Large intestine (tissue), 3 donors: ENCODE data around the gene SYNJ2. TPM values are rescaled to one million over a fixed set of nuclear protein-coding genes. Genes with fewer than 3 reads are reported as not detected.
"Not testable (repeated sequence)": the region's sequence is repeated elsewhere in the genome, so short reads cannot be mapped to it uniquely, and the experiment has no call there.

Experiments used
- DNase-seq, 2 donors: peaks; one replicate each; pipeline versions ENCODE4 v3.0.0 to v3.0.0-alpha.2; 2013
- H3K27ac ChIP-seq: one replicate; pipeline ENCODE4 v1.5.1; 2013; ENCODE audit warnings: low read length
- H3K27me3 ChIP-seq: 2 replicates; pipeline ENCODE4 v1.6.1; 2013; ENCODE audit warnings: low read length; ENCODE audit not compliant: control insufficient read depth, insufficient read depth
- H3K36me3 ChIP-seq: 2 replicates; pipeline ENCODE4 v1.6.1; 2013; ENCODE audit warnings: low read length; ENCODE audit not compliant: control insufficient read depth, insufficient read depth
- H3K4me1 ChIP-seq: one replicate; pipeline ENCODE4 v1.6.1; 2013; ENCODE audit warnings: low read length; ENCODE audit not compliant: control insufficient read depth, insufficient read depth
- H3K4me3 ChIP-seq: one replicate; pipeline ENCODE4 v1.5.1; 2013; ENCODE audit warnings: low read length
- H3K9me3 ChIP-seq: one replicate; pipeline ENCODE4 v1.6.1; 2013; ENCODE audit warnings: mild to moderate bottlenecking, low read depth, low read length, moderate library complexity; ENCODE audit not compliant: control insufficient read depth
- WGBS: methylation state at CpG from one replicate; pipeline ENCODE4 v1.1.5; 2013; ENCODE audit warnings: low lambda C conversion rate; ENCODE audit not compliant: insufficient coverage; 5-methylcytosine and 5-hydroxymethylcytosine counted together
- polyA plus RNA-seq: library from polyadenylated mRNA; unstranded; fragments of 120-200 nt; gene quantifications from one replicate; pipeline ENCODE4 v1.2.1, GENCODE V29; 2013

SYNJ2 gene
- polyA plus RNA-seq, 1 donor: 14.3 TPM

DNA sequence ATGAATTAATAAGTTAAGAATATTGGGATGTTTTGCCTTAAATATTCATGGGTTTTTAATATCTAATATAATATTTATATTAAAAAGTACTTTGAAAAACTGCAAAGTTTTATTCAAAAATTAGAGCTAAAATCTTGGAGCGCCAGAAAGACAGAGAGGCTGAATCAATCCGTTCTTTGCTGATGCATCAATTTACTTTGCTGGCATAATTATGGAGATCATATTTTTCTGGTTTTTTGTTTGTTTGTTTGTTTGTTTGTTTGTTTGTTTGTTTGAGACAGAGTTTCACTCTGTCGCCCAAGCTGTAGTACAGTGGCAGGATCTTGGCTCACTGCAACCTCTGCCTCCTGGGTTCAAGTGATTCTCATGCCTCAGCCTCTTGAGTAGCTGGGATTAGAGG, 9.5 kb upstream of the SYNJ2 start:
- not testable (repeated sequence) for H3K27me3 ChIP-seq, H3K36me3 ChIP-seq, DNase-seq, H3K27ac ChIP-seq, H3K4me3 ChIP-seq, H3K9me3 ChIP-seq
- WGBS: 100% methylated on average over 1 of the region's 3 CpGs
- peaks cover 13% of the 10 kb centered on the region for H3K4me1 ChIP-seq

DNA sequence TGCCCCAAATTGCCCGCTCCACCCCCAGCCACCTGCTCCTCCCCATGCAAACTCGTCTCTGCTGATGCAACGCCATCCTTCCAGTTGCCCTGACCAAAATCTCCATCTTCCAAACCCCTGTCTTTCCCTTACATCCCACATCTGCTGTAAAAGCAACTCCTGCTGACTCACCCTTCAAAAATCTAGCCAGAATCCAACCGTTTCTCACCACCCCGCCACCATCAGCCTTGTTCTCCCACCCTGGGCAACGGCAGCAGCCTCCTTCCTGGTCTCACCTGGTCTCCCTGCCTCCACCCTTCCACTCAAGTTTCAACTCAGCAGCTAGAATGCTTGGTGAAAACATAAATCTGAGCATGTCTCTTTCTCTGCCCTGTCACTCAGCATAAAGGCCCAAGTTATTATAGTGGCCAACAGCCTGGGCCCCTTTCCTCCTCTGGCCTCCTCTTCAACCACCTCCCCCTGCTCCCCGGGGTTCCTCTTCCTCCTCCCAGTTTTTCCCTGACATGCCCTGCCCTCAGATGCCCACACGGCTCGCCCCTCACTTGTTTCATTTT, 7.2 kb upstream of the SYNJ2 start:
- H3K4me3 ChIP-seq: no peak overlapping the region
- no peaks in the 10 kb centered on the region for H3K36me3 ChIP-seq
- H3K9me3 ChIP-seq: no peaks in the 10 kb centered on the region
- no peak overlapping the region for H3K27ac ChIP-seq
- H3K4me1 ChIP-seq: peaks cover under 1% of the 10 kb centered on the region
- H3K27me3 ChIP-seq: no peaks in the 10 kb centered on the region
- WGBS: no CpG with 5 or more reads among the region's 9 CpGs
- DNase-seq: no peak

DNA sequence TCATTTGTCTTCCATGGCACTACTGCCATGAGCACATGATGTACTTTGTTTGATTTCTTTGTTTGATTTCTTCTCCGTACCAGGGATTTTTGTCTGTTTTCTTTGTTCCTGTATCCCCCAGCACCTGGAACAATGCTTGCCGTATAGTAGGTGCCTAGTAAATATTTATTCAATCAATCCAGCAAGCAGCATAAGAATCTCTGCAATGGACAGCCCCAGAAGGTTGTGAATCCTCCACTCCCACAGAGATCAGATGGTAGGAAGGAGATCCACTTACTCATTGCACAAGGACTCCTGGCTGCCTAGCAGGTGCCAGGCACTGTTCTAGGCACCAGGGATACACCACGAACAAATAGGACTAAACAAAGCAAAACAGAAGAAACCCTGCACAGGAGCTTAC, 6.7 kb upstream of the SYNJ2 start:
- DNase-seq: no peak
- H3K27ac ChIP-seq: no peak overlapping the region
- no peaks in the 10 kb centered on the region for H3K4me1 ChIP-seq
- H3K27me3 ChIP-seq: no peaks in the 10 kb centered on the region
- WGBS: no CpG with 5 or more reads among the region's 3 CpGs
- H3K9me3 ChIP-seq: no peaks in the 10 kb centered on the region
- no peak overlapping the region for H3K4me3 ChIP-seq
- no peaks in the 10 kb centered on the region for H3K36me3 ChIP-seq

DNA sequence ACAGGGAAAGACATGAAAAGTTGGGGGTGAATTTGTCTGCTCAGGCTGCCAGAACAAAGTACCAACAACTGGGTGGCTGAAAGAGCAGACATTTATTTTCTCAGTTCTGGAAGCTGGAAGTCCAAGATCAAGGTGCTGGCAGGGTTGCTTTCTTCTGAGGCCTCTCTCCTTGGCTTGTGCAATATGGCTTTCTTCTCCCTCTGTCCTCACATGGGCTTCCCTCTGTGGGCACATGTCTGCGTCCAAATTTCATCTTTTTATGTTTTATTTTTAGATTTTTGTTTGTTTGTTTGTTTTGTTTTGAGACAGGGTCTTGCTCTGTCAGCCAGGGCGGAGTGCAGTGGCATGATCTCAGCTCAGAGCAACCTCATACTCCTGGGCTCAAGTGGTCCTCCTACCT, 6.2 kb upstream of the SYNJ2 start:
- no peak for DNase-seq
- Histone ChIP-seq H3K27me3 (no peaks in the 10 kb centered on the region), H3K36me3 (no peaks in the 10 kb centered on the region), H3K4me3 (no peak overlapping the region), H3K4me1 (peaks cover under 1% of the 10 kb centered on the region), H3K27ac (no peak overlapping the region), H3K9me3 (no peaks in the 10 kb centered on the region)
- WGBS: 80% methylated on average over 1 of the region's 2 CpGs

GRCh38 chr6:157976345-157977175, 5.1 kb upstream of the SYNJ2 start:
- Histone ChIP-seq H3K4me1 (peaks cover 9% of the 10 kb centered on the region), H3K4me3 (no peak overlapping the region), H3K36me3 (no peaks in the 10 kb centered on the region), H3K9me3 (no peaks in the 10 kb centered on the region), H3K27ac (no peak overlapping the region), H3K27me3 (no peaks in the 10 kb centered on the region)
- no peak for DNase-seq
- WGBS: 90% methylated on average over 2 of the region's 21 CpGs

DNA sequence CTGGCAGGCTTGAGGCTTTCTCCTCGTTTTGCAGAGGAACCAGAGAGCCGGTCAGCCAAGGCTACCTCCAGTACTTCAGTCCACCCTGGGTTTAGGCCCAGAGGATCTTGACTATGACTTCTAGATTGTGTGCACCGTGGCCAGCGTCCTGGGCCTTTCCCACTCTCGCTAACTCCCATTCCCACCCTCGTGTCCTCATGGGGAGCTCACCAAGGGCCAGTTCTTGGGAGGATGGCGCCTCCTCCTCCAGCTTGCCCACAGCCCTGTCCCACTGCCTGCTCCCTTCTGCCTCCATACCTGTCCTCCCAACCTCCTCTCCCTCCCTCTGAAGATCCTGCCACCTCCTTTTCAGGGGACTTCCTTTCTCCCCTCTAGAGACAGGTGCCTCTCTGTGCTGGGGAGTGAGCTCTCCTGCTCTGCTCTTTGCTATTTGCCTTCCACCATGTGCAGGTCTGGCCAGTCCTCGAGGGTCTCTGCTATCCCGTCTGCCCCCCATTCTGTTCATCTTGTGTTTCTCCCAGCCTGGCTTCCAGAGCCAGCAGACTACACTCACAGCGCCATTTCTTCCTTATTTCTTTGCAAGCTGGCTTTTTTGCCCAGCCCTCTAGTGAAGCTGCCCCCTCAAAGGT, 4.4 kb upstream of the SYNJ2 start:
- H3K36me3 ChIP-seq: no peaks in the 10 kb centered on the region
- no peaks in the 10 kb centered on the region for H3K9me3 ChIP-seq
- no peak for DNase-seq
- H3K4me1 ChIP-seq: peaks cover 9% of the 10 kb centered on the region
- WGBS: 100% methylated on average over 1 of the region's 10 CpGs
- no peak overlapping the region for H3K4me3 ChIP-seq
- no peak overlapping the region for H3K27ac ChIP-seq
- no peaks in the 10 kb centered on the region for H3K27me3 ChIP-seq

DNA sequence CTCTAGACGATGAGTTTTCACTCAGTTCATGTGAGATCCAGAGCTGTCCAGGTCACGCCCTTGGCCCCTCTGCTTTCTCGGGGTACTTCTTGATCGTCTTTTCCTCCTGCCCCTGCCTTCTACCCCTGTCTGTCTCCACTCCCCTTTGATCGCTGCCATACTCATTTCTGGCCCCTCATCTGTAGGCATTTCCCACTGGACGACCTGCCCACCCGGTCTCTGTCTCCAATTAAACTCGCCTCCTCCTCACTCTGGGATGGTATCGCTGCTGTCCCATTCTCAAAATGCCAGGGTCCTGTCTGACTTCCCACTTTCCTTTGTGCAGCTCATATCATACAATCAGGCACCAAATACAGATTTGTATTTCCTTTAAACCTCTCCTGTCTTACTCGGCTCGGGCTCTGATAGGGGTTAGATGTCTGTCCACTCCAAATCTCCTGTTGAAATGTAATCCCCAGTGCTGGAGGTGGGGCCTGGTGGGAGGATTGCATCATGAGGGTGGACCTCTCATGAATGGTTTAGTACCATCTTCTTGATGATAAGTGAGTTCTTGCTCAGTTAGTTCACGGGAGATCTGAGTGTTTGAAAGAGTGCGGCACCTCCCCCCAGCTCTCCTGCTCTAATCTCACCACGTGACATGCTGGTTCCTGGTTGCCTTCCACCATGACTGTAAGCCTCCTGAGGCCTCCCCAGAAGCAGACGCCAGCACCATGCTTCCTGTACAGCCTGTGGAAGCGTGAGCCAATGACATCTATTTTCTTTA, 3.5 kb upstream of the SYNJ2 start:
- H3K27me3 ChIP-seq: no peaks in the 10 kb centered on the region
- DNase-seq: no peak
- H3K36me3 ChIP-seq: no peaks in the 10 kb centered on the region
- H3K9me3 ChIP-seq: no peaks in the 10 kb centered on the region
- H3K4me1 ChIP-seq: peaks cover 16% of the 10 kb centered on the region
- H3K4me3 ChIP-seq: no peak overlapping the region
- WGBS: 100% methylated on average over 3 of the region's 16 CpGs
- H3K27ac ChIP-seq: no peak overlapping the region

- Histone ChIP-seq H3K27me3 (no peaks in the 10 kb centered on the region), H3K4me1 (peaks cover 24% of the 10 kb centered on the region), H3K36me3 (no peaks in the 10 kb centered on the region), H3K9me3 (no peaks in the 10 kb centered on the region), H3K27ac (peak overlapping the region; percentile 30), H3K4me3 (peak overlapping the region; percentile 71)
- WGBS: no CpG with 5 or more reads among the region's 19 CpGs
- no peak for DNase-seq
These were observed 1.2 kb upstream of the SYNJ2 start for GRCh38 chr6:157980288-157981131.

GRCh38 chr6:157981132-157981394, 600 bp upstream of the SYNJ2 start:
- WGBS: no CpG with 5 or more reads among the region's 24 CpGs
- Histone ChIP-seq H3K4me3 (peak overlapping the region; percentile 71), H3K9me3 (no peaks in the 10 kb centered on the region), H3K27ac (peak overlapping the region; percentile 30), H3K27me3 (no peaks in the 10 kb centered on the region), H3K36me3 (no peaks in the 10 kb centered on the region), H3K4me1 (peaks cover 29% of the 10 kb centered on the region)
- DNase-seq: no peak

GRCh38 chr6:157982102-157982562, 469 bp downstream of the SYNJ2 start:
- no peaks in the 10 kb centered on the region for H3K36me3 ChIP-seq
- no peaks in the 10 kb centered on the region for H3K9me3 ChIP-seq
- no peaks in the 10 kb centered on the region for H3K27me3 ChIP-seq
- peak in 1 of 2 donors; percentile 73 for DNase-seq
- H3K27ac ChIP-seq: peak overlapping the region; percentile 58
- peaks cover 34% of the 10 kb centered on the region for H3K4me1 ChIP-seq
- peak overlapping the region; percentile 71 for H3K4me3 ChIP-seq
- no CpG with 5 or more reads among the region's 36 CpGs for WGBS
